Activated naive CD4-positive, alpha-beta T cell treated with anti-CD3 and anti-CD28 coated beads, Interleukin-2, amount 10 ng/mL, durations not matched to agents 7 days and 5 days (primary cell): ENCODE measurements around the gene ZNF79.

Experiments
- CTCF ChIA-PET: fragments of 350-600 bp; sonication (Branson Sonifier 250); formaldehyde crosslinking; loops from one replicate; lab custom pipeline; 2021; ENCODE audit warnings: antibody characterized with exemption; lab: Charles Lee
- DNase-seq: peaks from one replicate; pipeline ENCODE4 v3.0.0-alpha.2; 2020
- H3K27ac Mint-ChIP-seq: one replicate; pipeline ENCODE4 v1.8.0; 2021; ENCODE audit warnings: mild to moderate bottlenecking, moderate library complexity, mixed read lengths
- H3K27me3 Mint-ChIP-seq: one replicate; pipeline ENCODE4 v1.8.0; 2021; ENCODE audit warnings: mild to moderate bottlenecking, mixed read lengths
- H3K36me3 Mint-ChIP-seq: one replicate; pipeline ENCODE4 v1.8.0; 2021; ENCODE audit warnings: mixed read lengths
- H3K4me1 Mint-ChIP-seq: one replicate; pipeline ENCODE4 v1.8.0; 2021; ENCODE audit warnings: mixed read lengths
- H3K4me3 Mint-ChIP-seq: one replicate; pipeline ENCODE4 v1.8.0; 2021; ENCODE audit warnings: mild to moderate bottlenecking, moderate library complexity, mixed read lengths
- H3K9me3 Mint-ChIP-seq: one replicate; pipeline ENCODE4 v1.8.0; 2021; ENCODE audit warnings: mixed read lengths

ZNF79 gene

DNA sequence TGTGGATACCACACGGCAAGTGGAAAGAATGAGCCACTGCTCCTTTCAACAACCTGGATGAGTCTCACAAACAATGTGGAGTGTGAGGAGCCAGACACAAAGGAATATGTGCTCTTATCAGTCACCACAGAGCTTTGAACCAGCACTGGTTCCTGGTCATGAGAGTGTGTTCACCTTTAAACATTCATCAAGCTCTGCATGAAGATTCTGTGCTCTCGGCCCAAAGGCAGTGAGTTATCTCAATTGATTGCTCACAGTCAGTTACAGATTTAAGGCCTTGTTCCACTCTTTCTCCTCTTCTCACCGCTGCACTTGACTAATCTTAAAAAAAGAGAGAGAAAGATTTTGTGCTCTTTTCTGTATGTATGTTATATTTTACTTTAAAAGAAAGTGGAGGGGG lies 46.5 kb downstream of the ZNF79 start:
- Mint-ChIP-seq H3K36me3 (peaks cover 7% of the 10 kb centered on the region), H3K9me3 (no peaks in the 10 kb centered on the region), H3K27me3 (no peaks in the 10 kb centered on the region), H3K4me1 (peaks cover 3% of the 10 kb centered on the region), H3K27ac (no peak overlapping the region), H3K4me3 (no peak overlapping the region)
- CTCF ChIA-PET: no interaction called here
- no peak for DNase-seq

DNA sequence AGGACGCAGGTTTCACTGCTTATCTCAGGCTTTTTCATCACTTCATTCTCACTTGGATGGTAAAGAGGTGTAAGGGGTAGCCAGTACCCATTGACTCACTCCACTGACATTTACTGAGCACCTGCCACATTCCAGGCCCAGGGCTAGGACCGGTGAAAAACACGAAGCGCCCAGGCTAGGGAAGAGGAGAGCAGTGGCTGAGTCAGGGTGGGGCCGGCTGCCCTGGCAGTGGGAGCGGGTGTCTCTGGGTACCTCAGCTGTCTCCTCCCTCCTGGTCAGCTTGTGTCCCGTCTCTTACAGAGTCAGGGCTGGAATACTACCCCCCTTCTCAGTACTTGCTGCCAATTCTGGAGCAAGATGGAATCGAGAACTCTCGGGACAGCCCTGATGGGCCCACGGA lies 49.3 kb downstream of the ZNF79 start:
- DNase-seq: no peak
- CTCF ChIA-PET: no interaction called here
- H3K27me3 Mint-ChIP-seq: no peaks in the 10 kb centered on the region
- no peak overlapping the region for H3K27ac Mint-ChIP-seq
- H3K4me1 Mint-ChIP-seq: peaks cover 3% of the 10 kb centered on the region
- no peaks in the 10 kb centered on the region for H3K9me3 Mint-ChIP-seq
- no peaks in the 10 kb centered on the region for H3K36me3 Mint-ChIP-seq
- no peak overlapping the region for H3K4me3 Mint-ChIP-seq

- Mint-ChIP-seq H3K27me3 (no peaks in the 10 kb centered on the region), H3K4me1 (peaks cover 3% of the 10 kb centered on the region), H3K4me3 (no peak overlapping the region), H3K27ac (no peak overlapping the region), H3K9me3 (no peaks in the 10 kb centered on the region), H3K36me3 (no peaks in the 10 kb centered on the region)
- CTCF ChIA-PET: no interaction called here
- DNase-seq: no peak
These were observed 49.8 kb downstream of the ZNF79 start for GRCh38 chr9:127473932-127474331.

- Mint-ChIP-seq H3K27ac (no peak overlapping the region), H3K4me1 (peaks cover 3% of the 10 kb centered on the region), H3K36me3 (no peaks in the 10 kb centered on the region), H3K27me3 (no peaks in the 10 kb centered on the region), H3K9me3 (no peaks in the 10 kb centered on the region), H3K4me3 (no peak overlapping the region)
- CTCF ChIA-PET: no interaction called here
- DNase-seq: no peak
These were observed 50.4 kb downstream of the ZNF79 start for GRCh38 chr9:127474592-127474991.

DNA sequence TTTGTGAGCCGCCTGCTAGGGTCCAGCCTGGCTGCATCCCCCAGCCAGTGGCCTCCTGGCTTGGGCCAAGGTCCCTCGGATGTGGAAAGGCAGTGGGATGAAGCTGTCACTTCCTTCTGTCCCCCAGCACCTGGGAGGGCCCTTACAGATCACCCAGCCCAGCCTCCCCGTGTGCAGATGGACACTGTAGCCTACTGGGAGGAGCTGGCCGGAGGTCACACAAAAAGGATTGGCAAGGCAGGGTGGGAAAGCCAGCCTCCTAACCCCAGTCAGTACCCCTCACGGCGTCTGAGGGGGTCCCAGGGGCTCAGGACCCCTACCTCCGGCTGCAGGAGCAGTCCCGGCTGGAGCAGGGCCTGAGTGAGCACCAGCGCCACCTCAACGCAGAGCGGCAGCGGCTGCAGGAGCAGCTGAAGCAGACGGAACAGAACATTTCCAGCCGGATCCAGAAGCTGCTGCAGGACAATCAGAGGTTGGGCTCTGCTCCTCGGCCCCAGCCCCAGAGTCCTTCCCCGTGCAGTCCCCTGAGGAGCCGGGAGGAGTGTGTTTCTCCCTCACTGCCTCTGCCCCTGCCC lies 55.4 kb downstream of the ZNF79 start:
- Mint-ChIP-seq H3K4me3 (no peak overlapping the region), H3K36me3 (peaks cover 3% of the 10 kb centered on the region), H3K27ac (no peak overlapping the region)

DNA sequence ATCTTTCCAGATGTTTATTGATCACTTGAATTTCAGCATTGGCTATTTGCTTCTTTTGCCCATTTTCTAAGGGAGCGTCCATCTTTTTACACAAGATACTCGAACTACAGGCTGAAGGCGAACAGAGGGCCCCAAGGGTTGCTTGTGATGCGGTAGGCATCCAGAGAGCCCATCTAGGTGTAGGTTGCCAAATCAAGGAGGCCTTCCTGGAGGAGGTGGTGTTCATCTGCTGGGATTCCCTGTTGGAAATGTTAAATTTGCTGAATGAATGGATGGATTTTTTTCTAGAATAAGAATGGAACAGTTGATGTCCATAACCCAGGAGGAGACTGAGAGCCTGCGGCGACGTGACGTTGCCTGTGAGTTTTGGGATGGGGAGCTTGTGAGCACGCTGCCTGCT lies 58.5 kb downstream of the ZNF79 start:
- H3K4me1 Mint-ChIP-seq: no peaks in the 10 kb centered on the region
- H3K27me3 Mint-ChIP-seq: no peaks in the 10 kb centered on the region
- peaks cover 3% of the 10 kb centered on the region for H3K36me3 Mint-ChIP-seq
- H3K9me3 Mint-ChIP-seq: no peaks in the 10 kb centered on the region
- H3K27ac Mint-ChIP-seq: no peak overlapping the region
- no peak for DNase-seq
- no peak overlapping the region for H3K4me3 Mint-ChIP-seq
- CTCF ChIA-PET: no interaction called here

More for the DNA sequence above, 55.4 kb downstream of the ZNF79 start:
- H3K9me3 Mint-ChIP-seq: no peaks in the 10 kb centered on the region
- CTCF ChIA-PET: no interaction called here
- H3K4me1 Mint-ChIP-seq: no peaks in the 10 kb centered on the region
- H3K27me3 Mint-ChIP-seq: no peaks in the 10 kb centered on the region
- DNase-seq: no peak

DNA sequence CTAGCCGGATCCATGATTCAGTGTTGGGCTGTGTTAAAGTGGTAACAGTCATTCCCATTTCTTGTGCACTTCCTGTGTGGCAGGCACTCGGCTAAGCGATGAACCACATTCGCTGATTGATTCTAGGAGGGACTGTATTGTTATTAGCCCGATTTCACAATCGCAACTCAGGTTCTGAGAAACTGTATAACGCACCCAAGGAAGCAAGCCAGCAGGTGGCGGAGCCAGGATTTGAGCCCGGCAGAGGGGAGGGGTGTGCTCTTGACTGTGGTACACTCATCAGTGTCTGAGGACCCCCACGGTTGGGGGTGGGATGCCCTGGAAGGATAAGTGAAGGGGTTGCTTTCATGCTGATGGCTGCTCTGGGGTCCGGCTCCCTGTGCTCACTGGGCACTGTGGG lies 61.8 kb downstream of the ZNF79 start:
- no peaks in the 10 kb centered on the region for H3K4me1 Mint-ChIP-seq
- CTCF ChIA-PET: no interaction called here
- H3K27ac Mint-ChIP-seq: no peak overlapping the region
- no peak for DNase-seq
- H3K36me3 Mint-ChIP-seq: peaks cover 4% of the 10 kb centered on the region
- no peaks in the 10 kb centered on the region for H3K27me3 Mint-ChIP-seq
- no peaks in the 10 kb centered on the region for H3K9me3 Mint-ChIP-seq
- H3K4me3 Mint-ChIP-seq: no peak overlapping the region

DNA sequence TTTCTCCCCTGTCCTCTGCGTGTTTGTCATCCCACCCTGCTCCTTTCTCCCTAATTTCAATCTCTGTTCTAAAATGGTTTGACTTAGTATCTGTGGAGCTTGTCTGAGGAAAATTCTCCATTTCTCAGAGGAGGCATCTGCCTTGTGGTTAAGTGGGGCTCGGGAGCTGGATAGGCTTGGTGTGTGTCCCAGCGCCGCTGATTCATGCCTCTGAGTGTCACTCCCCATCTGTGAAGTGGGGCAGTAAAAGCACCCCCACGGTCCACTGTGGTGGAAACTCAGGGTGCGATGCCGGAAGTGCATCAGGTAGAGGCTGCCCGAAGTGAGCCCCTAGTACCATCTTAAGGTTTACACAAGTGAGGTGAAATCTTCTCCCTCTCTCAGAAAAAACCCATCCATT lies 64.8 kb downstream of the ZNF79 start:
- H3K27me3 Mint-ChIP-seq: no peaks in the 10 kb centered on the region
- H3K4me1 Mint-ChIP-seq: no peaks in the 10 kb centered on the region
- H3K4me3 Mint-ChIP-seq: no peak overlapping the region
- H3K27ac Mint-ChIP-seq: no peak overlapping the region
- DNase-seq: no peak
- CTCF ChIA-PET: interaction anchor here (0.9 to 2.7 kb wide), 3 partner anchors 15 to 246 kb away, joined by 3 to 7 read pairs (median 3); partner anchors contain the start of gene TOR2A
- H3K9me3 Mint-ChIP-seq: no peaks in the 10 kb centered on the region
- H3K36me3 Mint-ChIP-seq: peaks cover 4% of the 10 kb centered on the region

GRCh38 chr9:127489471-127490115 lies 65.4 kb downstream of the ZNF79 start:
- no peak overlapping the region for H3K4me3 Mint-ChIP-seq
- no peaks in the 10 kb centered on the region for H3K4me1 Mint-ChIP-seq
- CTCF ChIA-PET: interaction anchor here (1.3 to 2.7 kb wide), 2 partner anchors 14 to 245 kb away, joined by 3 to 7 read pairs; partner anchors contain the start of gene TOR2A
- H3K9me3 Mint-ChIP-seq: no peaks in the 10 kb centered on the region
- H3K27ac Mint-ChIP-seq: no peak overlapping the region
- peaks cover 4% of the 10 kb centered on the region for H3K36me3 Mint-ChIP-seq
- H3K27me3 Mint-ChIP-seq: no peaks in the 10 kb centered on the region
- DNase-seq: no peak

DNA sequence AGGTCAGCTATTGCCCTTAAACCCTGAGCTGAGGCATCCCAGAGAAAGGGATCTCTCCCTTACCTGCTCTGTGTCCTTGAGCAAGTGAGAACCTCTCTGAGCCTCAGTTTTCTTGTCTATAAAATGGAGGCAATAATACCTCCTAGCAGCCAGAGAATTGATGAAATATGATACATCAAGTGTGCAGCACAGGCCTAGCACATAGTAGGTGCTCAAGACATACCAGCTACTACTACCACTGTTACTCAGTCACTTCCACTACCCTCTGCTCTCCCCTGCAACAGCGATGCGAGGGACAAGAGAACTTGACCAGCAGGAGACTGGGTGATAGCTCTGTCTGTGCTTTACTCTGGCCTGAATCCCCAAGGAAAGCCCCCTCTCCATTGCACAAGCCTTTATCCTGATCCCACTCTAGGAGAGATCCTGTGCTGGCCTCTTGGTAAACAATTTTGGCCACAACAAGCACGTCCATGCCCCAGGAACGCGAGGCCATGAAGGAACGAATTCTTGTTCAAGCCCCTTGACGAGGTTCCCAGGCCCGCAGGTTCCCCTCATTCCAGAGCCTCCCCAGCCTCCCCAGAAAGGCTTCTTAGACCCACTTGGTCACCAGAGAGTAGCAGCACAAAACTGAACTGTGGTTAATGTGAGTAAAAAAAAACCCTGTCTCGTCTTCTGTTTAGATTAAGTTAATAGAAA lies 66.5 kb downstream of the ZNF79 start:
- H3K4me3 Mint-ChIP-seq: no peak overlapping the region
- H3K4me1 Mint-ChIP-seq: peaks cover 3% of the 10 kb centered on the region
- H3K27ac Mint-ChIP-seq: no peak overlapping the region
- H3K27me3 Mint-ChIP-seq: no peaks in the 10 kb centered on the region
- peaks cover 4% of the 10 kb centered on the region for H3K36me3 Mint-ChIP-seq
- CTCF ChIA-PET: interaction anchor here (0.7 to 1.0 kb wide), 2 partner anchors 13 to 75 kb away, joined by 3 to 5 read pairs; no protein-coding TSS in a partner anchor
- H3K9me3 Mint-ChIP-seq: no peaks in the 10 kb centered on the region
- no peak for DNase-seq

GRCh38 chr9:127491516-127491915 lies 67.3 kb downstream of the ZNF79 start:
- H3K4me3 Mint-ChIP-seq: no peak overlapping the region
- H3K27me3 Mint-ChIP-seq: no peaks in the 10 kb centered on the region
- no peak for DNase-seq
- CTCF ChIA-PET: interaction anchor here (0.5 to 1.0 kb wide), 3 partner anchors 12 to 320 kb away, joined by 3 to 5 read pairs (median 3); no protein-coding TSS in a partner anchor
- no peaks in the 10 kb centered on the region for H3K9me3 Mint-ChIP-seq
- H3K36me3 Mint-ChIP-seq: peaks cover 8% of the 10 kb centered on the region
- H3K4me1 Mint-ChIP-seq: peaks cover 11% of the 10 kb centered on the region
- no peak overlapping the region for H3K27ac Mint-ChIP-seq

GRCh38 chr9:127492616-127493015 lies 68.4 kb downstream of the ZNF79 start:
- CTCF ChIA-PET: interaction anchor here (0.7 to 1.2 kb wide), 2 partner anchors 11 to 15 kb away, joined by 3 to 4 read pairs; no protein-coding TSS in a partner anchor
- no peak for DNase-seq
- H3K4me3 Mint-ChIP-seq: no peak overlapping the region
- H3K9me3 Mint-ChIP-seq: no peaks in the 10 kb centered on the region
- peaks cover 12% of the 10 kb centered on the region for H3K4me1 Mint-ChIP-seq
- H3K36me3 Mint-ChIP-seq: peaks cover 9% of the 10 kb centered on the region
- no peak overlapping the region for H3K27ac Mint-ChIP-seq
- no peaks in the 10 kb centered on the region for H3K27me3 Mint-ChIP-seq

DNA sequence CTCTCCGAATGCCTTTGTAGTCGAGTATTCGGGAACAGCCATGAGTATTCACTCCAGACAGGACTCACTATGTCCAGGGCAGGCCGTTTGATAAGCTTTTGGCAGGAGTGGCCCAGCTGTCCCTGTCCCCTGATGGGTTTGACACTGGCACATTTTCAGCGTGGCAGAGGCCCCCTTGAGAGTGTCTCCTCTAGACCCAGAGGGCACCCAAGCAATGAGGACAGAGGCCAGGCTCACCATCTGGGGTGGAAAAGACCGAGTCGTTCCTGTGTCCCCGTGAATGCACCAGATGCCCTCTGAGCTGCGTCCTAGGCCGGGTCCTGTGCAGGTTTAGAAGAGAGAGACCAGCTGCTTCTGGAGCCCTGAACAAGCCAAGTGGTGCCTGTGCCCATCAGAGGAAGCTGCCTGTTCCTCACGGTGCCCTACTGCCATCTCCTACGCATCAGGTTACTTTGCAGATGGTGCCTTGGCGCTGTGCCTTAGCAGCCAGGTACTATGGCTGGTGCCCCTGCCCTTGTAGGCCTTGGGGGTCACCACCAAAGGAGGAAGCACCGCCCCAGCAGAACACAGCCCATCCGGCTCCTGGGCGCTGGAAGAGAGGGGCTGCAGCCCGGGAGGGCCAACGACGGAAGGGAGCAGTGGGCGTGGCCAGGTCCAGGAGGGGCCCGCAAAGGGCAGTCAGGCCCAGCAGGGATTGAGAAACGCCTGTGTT lies 69.6 kb downstream of the ZNF79 start:
- Mint-ChIP-seq H3K27me3 (no peaks in the 10 kb centered on the region), H3K4me3 (no peak overlapping the region), H3K27ac (no peak overlapping the region), H3K9me3 (no peaks in the 10 kb centered on the region), H3K36me3 (peaks cover 9% of the 10 kb centered on the region), H3K4me1 (peaks cover 12% of the 10 kb centered on the region)
- CTCF ChIA-PET: interaction anchor here (0.9 to 1.2 kb wide), 4 partner anchors 9 to 377 kb away, joined by 3 to 5 read pairs (median 3); no protein-coding TSS in a partner anchor
- no peak for DNase-seq

GRCh38 chr9:127494304-127494702 lies 70.1 kb downstream of the ZNF79 start:
- Mint-ChIP-seq H3K9me3 (no peaks in the 10 kb centered on the region), H3K27ac (no peak overlapping the region), H3K27me3 (no peaks in the 10 kb centered on the region), H3K4me1 (peaks cover 12% of the 10 kb centered on the region), H3K36me3 (peaks cover 9% of the 10 kb centered on the region), H3K4me3 (no peak overlapping the region)
- CTCF ChIA-PET: interaction anchor here (0.9 to 1.2 kb wide), 3 partner anchors 9 to 376 kb away, joined by 3 to 5 read pairs (median 3); no protein-coding TSS in a partner anchor
- DNase-seq: no peak
